H54 (cell line): ENCODE results near the gene CALD1.

Source experiments
- DNase-seq: peaks from one replicate; pipeline ENCODE4 v3.0.0; 2011; ENCODE audit warnings: low spot score, mixed read lengths; ENCODE audit not compliant: insufficient read length
- FAIRE-seq: peaks from 3 replicates; lab custom pipeline; 2011; peaks lifted over from hg19 to GRCh38; lab: Jason Lieb, UNC
- POLR2A ChIP-seq: IDR thresholded peaks from 2 replicates; pipeline ENCODE4 v1.6.1; 2011; ENCODE audit warnings: low read depth, mild to moderate bottlenecking, low read length

CALD1 gene

DNA sequence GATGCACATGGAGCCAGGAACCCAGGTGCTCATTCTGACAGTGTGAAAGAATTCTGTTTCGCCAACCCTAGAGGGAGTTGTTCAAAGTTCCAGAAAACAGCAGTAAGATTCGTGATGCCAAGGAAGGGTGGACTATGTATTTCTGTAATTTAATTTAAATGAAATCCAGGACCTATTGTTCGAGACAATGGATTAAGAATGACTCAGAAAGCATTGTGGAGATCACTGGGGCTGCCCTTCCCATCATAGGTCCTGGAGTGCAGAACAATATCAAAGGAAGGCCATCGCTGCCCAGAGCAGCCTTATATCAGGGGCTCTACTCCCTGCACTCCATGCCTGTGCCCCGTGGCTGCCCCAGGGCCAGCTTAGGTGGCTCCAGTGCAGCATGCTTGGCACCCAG, 32.1 kb upstream of the CALD1 start:
- FAIRE-seq (no peak), DNase-seq (no peak)
- no peak for TF ChIP-seq POLR2A

GRCh38 chr7:134750083-134751062, 29.1 kb upstream of the CALD1 start:
- FAIRE-seq, result no peak
- TF ChIP-seq POLR2A, result no peak
- peak; percentile 31 for DNase-seq

- TF ChIP-seq POLR2A, result no peak
- DNase-seq (peak; percentile 20), FAIRE-seq (no peak)
These were observed 27.3 kb upstream of the CALD1 start for GRCh38 chr7:134752006-134752760.

DNA sequence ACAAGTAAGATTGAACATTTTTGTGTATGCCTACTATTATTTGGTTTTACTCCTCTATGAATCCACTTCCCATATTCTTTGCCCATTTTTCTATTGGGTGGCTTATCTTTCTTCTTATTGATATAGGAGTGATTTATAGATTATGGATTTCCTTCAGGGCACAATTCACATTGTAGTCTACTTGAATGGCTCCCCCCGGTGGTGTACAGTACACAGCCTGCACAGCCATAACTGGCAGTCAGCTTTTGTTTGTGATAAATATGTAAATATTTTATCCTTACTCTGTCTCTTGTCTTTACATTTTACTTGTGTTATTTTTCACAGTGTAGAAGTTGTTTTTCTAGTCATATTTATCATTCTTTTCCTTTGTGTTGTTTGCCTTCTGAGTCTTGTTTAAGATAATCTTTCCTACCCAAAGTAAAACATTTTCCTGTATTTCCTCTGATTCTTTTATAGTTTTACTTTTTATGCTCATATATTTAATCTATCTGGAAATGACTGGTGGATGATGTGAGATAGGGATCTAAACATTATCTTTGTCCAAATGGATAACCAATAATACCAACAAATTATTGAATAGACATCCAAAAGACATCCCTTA, 23.9 kb upstream of the CALD1 start:
- TF ChIP-seq POLR2A, result no peak
- FAIRE-seq (no peak), DNase-seq (no peak)

- FAIRE-seq, result no peak
- no peak for DNase-seq
- no peak for TF ChIP-seq POLR2A
These were observed 21.5 kb upstream of the CALD1 start for GRCh38 chr7:134757938-134758337.

GRCh38 chr7:134758981-134759380, 20.5 kb upstream of the CALD1 start:
- DNase-seq, result no peak
- no peak for FAIRE-seq
- no peak for TF ChIP-seq POLR2A

- DNase-seq, result no peak
- FAIRE-seq, result no peak
- TF ChIP-seq POLR2A, result no peak
These were observed 18.2 kb upstream of the CALD1 start for GRCh38 chr7:134761266-134761665.

- DNase-seq, result no peak
- FAIRE-seq, result no peak
- TF ChIP-seq POLR2A, result no peak
These were observed 15.5 kb upstream of the CALD1 start for GRCh38 chr7:134763960-134764359.

DNA sequence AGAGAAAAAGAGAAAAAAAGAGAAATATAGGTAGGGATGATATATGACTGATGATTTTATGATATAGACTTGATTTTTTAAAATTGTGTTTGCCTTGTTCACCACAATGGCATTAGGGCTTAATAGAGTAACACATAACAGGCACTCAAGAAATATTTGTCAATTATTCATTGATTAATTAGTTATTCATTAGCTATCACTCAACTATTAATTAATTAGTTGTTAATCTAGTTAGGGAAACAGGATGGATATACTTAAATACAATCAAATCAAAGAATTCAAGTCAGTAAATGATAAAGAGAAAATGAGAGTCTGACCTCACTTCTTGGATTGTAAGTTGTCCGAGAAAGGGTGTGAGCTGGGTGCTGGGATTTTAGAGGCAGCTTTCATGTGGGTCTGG, 15.1 kb upstream of the CALD1 start:
- FAIRE-seq, result no peak
- no peak for DNase-seq
- TF ChIP-seq POLR2A, result no peak

DNA sequence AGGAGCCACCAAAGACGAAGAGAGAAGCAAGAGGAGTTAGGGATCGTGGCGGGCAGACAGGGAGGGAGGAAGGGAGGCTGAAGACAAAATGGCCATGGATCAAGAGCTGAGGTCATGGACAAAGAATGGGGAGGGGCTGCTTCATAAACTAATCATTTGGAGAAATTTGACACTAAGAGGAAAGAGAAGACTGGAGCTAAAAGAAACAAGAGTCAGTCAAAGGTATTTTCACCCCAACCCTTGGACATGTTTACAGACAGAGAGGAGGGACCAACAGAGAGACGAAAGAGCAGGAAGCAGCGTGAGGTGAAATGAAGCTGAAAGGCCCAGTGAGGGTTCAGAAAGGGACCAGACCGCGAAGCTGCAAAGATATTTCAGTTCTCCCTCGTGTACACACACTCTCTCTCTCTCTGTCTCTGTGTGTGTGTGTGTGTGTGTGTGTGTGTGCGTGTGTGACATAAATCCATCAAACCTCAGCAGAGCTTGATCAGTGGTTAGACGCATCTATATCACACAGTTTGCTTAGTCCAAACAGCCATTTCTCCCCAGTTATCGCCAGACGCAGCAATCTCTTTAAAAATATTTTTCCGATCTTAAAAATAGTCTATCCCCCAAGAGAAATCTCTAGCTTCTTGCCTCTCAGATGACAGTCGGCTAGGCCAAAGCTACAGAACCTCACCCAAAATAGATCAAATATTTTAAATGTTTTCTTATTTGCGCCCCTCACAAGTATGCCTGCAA, 12.5 kb upstream of the CALD1 start:
- no peak for FAIRE-seq
- no peak for TF ChIP-seq POLR2A
- DNase-seq, result no peak

- DNase-seq, result no peak
- no peak for TF ChIP-seq POLR2A
- FAIRE-seq, result no peak
These were observed 11.8 kb upstream of the CALD1 start for GRCh38 chr7:134767520-134768168.

- TF ChIP-seq POLR2A, result no peak
- no peak for FAIRE-seq
- DNase-seq, result no peak
These were observed 11.2 kb upstream of the CALD1 start for GRCh38 chr7:134768243-134768642.

GRCh38 chr7:134770676-134771075, 8.8 kb upstream of the CALD1 start:
- DNase-seq (no peak), FAIRE-seq (no peak)
- no peak for TF ChIP-seq POLR2A
